NOMO-1 (cell line): Measurements from ENCODE around the gene OR51V1.
"Not testable (repeated sequence)": the region's sequence is repeated elsewhere in the genome, so short reads cannot be mapped to it uniquely, and the experiment has no call there.

Source experiments
- DNase-seq, 2 experiments: peaks; one replicate each; lab custom pipeline; 2025; ENCODE audit not compliant: unreplicated experiment in 2 of 2; lab: John Stamatoyannopoulos, UW

The OR51V1 gene, protein sequence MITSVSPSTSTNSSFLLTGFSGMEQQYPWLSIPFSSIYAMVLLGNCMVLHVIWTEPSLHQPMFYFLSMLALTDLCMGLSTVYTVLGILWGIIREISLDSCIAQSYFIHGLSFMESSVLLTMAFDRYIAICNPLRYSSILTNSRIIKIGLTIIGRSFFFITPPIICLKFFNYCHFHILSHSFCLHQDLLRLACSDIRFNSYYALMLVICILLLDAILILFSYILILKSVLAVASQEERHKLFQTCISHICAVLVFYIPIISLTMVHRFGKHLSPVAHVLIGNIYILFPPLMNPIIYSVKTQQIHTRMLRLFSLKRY

DNA sequence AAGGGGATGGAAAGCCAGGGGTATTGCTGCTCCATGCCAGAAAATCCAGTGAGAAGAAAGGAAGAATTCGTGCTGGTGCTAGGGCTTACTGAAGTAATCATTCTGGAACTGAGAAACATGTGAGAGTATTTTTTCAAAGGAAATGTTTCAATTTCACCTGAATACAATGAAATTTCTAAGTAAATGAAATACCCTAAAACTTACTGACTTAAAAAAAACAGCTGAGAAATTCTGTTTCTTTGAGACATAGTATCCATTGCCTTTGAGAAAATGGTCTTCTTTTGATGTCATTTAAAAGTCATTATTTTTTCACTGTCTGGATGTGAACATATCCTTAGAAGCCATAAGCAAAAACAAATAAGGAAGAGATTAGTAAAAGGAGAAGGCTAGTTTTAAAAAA lies at the start of gene OR51V1:
TSS of gene OR51V1 (minus strand) at position 101 of the 400 bp plus-strand sequence. CDS start at position 101, 0 bp downstream.
- DNase-seq, result no peak

- DNase-seq, result not testable (repeated sequence)
These were observed 49.4 kb upstream of the OR51V1 start, which contains the start of gene HBG1 for GRCh38 chr11:5249807-5250396. TSS of gene HBG1 (minus strand) at chr11:5249857. CDS start at chr11:5249804, 53 bp downstream.

DNA sequence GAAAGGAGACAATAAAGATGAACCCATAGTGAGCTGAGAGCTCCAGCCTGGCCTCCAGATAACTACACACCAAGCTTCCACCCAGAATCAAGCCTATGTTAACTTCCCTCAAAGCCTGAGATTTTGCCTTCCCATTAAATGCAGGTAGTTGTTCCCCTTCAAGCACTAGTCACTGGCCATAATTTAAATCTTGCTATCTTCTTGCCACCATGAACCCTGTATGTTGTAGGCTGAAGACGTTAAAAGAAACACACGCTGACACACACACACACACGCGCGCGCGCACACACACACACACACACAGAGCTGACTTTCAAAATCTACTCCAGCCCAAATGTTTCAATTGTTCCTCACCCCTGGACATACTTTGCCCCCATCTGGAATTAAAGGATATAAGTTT lies 48.0 kb upstream of the OR51V1 start:
- not testable (repeated sequence) for DNase-seq

GRCh38 chr11:5247472-5248192 lies 47.1 kb upstream of the OR51V1 start:
- no peak for DNase-seq

- DNase-seq, result no peak
These were observed 46.4 kb upstream of the OR51V1 start for GRCh38 chr11:5246772-5247471.

DNA sequence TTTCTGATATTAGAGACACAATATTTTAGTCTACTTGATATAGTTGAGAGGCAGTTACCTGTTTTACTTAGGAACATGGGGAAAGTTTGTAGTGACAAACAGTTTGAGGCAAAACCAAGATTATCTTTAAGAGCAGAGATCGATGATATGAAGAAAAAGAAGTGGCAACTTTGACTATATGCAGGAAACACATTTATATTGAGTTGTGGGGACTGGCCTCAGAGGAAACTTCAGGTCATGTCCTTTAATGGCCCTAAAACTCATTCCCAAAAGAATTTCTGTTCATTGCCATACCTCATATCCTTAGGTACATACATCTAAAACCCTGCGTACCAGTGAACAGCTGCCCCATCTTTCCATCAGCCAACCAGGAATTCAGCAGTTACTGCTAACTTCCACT lies 44.7 kb upstream of the OR51V1 start:
- DNase-seq, result no peak

GRCh38 chr11:5243816-5244180 lies 43.3 kb upstream of the OR51V1 start:
- DNase-seq, result no peak

GRCh38 chr11:5242933-5243815 lies 42.7 kb upstream of the OR51V1 start:
- no peak for DNase-seq

- no peak for DNase-seq
These were observed 41.7 kb upstream of the OR51V1 start for GRCh38 chr11:5242208-5242607.

DNA sequence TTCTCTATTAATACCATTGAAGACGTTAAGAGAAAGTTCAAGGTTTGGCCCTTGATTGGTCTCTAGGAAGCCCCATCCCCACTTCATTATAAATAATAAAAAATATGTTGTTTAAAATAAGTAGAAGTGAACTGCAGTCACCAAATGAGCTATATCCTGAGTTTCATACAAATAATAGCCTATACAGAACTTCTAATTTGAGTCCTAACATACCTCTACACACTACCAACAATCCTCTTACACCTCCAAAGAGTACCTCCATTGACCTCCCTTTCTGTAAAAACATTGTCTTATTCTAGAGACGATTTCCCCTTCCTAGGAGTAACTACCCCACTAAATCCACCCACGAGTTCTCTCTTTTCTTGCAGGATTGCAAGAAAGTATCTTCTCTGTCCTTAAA lies 41.0 kb upstream of the OR51V1 start:
- DNase-seq, result no peak

- no peak for DNase-seq
These were observed 40.0 kb upstream of the OR51V1 start for GRCh38 chr11:5240458-5240857.

GRCh38 chr11:5240056-5240455 lies 39.6 kb upstream of the OR51V1 start:
- DNase-seq, result no peak

- DNase-seq, result no peak
These were observed 38.6 kb upstream of the OR51V1 start for GRCh38 chr11:5239046-5239445.

GRCh38 chr11:5238486-5238885 lies 38.0 kb upstream of the OR51V1 start:
- DNase-seq, result no peak

DNA sequence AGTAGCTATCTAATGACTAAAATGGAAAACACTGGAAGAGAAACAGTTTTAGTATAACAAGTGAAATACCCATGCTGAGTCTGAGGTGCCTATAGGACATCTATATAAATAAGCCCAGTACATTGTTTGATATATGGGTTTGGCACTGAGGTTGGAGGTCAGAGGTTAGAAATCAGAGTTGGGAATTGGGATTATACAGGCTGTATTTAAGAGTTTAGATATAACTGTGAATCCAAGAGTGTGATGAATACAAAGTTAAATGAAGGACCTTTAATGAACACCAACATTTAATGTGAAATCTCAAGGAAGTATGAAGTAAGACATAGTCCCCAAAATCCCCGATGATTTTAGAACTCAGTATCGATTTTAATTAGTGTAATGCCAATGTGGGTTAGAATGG lies 36.9 kb upstream of the OR51V1 start:
- DNase-seq, result no peak

DNA sequence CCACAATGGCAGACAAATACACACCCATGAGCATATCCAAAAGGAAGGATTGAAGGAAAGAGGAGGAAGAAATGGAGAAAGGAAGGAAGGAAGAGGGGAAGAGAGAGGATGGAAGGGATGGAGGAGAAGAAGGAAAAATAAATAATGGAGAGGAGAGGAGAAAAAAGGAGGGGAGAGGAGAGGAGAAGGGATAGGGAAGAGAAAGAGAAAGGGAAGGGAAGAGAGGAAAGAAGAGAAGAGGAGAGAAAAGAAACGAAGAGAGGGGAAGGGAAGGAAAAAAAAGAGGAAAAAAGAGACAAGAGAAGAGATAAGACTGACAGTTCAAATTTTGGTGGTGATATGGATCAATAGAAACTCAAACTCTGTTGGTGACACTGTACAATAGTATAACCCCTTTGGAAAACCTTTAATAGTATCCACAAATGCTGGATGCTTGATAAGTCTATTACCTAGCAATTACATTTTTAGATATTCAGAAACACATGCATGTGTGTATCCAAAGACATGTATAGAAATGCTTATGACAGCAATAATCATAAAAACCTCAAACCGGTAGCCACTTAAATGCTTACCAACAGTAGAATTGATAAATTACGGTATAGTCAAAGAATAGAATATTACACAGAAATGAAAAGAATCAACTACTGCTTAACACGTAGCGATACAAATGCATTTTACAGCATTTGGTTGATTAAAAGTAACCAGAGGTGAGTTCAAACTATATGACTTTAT lies 35.0 kb upstream of the OR51V1 start:
- DNase-seq, result no peak

DNA sequence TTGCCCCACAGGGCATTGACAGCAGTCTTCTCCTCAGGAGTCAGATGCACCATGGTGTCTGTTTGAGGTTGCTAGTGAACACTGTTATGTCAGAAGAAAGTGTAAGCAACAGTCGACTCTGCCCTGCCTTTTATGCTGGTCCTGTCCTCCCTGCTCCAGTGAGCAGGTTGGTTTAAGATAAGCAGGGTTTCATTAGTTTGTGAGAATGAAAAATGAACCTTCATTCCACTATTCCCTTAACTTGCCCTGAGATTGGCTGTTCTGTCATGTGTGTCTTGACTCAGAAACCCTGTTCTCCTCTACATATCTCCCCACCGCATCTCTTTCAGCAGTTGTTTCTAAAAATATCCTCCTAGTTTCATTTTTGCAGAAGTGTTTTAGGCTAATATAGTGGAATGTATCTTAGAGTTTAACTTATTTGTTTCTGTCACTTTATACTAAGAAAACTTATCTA lies 33.9 kb upstream of the OR51V1 start, which contains the start of gene HBD:
TSS of gene HBD (minus strand) at position 103 of the 454 bp plus-strand sequence. CDS start at position 53, 50 bp downstream.
- no peak for DNase-seq

DNA sequence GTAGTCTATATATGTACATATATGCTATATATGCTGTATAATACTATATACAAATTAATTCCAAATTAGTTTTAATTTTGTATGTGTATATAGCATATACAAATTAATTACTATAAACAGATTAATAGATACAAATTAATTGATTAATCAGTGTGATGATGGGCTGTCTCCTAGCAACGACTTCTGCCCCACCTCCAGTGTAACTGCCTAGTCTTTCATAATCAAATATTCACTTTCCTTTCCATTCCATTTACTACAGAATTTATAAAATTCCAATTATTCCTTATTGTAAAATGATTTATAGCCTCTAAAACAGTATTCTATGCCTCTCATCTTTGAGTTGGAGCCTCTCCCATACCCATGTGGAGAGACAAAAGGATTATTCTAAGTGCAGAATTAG lies 32.8 kb upstream of the OR51V1 start:
- DNase-seq, result no peak

GRCh38 chr11:5232821-5233220 lies 32.3 kb upstream of the OR51V1 start:
- no peak for DNase-seq
